C4-2B (cell line): ENCODE measurements around the gene NDFIP2.

Experiments used
- ZFX ChIP-seq: fragments of 450-650 bp; IDR thresholded peaks from 2 replicates; pipeline ENCODE4 v1.6.1; 2017
- TF ChIP-seq, protein P1 (sequence below): fragments of 450-650 bp; conservative IDR thresholded peaks from 2 replicates; pipeline ENCODE4 v1.5.1; 2017; ENCODE audit warnings: mild to moderate bottlenecking

DNA sequence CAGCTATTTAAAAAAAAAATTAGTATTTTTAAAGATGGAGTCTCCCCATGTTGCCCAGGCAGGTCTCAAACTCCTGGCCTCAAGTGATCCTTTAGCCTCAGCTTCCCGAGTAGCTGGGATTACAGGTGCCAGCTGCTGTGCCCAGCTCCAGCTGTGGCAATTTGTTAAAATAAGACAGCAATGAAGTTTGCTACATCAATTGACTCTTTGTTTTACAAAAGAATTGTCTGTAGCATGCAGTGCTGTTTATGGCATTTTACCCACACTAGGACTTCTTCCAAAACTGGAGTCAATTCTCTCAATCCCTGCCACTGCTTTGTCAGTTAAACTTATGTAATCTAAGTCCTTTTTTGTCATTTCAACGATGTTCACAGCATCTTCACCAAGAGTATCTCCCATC, 49.3 kb downstream of the NDFIP2 start:
- no peak for TF ChIP-seq ZFX
- TF ChIP-seq, protein P1, sequence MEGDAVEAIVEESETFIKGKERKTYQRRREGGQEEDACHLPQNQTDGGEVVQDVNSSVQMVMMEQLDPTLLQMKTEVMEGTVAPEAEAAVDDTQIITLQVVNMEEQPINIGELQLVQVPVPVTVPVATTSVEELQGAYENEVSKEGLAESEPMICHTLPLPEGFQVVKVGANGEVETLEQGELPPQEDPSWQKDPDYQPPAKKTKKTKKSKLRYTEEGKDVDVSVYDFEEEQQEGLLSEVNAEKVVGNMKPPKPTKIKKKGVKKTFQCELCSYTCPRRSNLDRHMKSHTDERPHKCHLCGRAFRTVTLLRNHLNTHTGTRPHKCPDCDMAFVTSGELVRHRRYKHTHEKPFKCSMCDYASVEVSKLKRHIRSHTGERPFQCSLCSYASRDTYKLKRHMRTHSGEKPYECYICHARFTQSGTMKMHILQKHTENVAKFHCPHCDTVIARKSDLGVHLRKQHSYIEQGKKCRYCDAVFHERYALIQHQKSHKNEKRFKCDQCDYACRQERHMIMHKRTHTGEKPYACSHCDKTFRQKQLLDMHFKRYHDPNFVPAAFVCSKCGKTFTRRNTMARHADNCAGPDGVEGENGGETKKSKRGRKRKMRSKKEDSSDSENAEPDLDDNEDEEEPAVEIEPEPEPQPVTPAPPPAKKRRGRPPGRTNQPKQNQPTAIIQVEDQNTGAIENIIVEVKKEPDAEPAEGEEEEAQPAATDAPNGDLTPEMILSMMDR, result no peak
